ENCODE measurements around the gene ARVCF.

Gene ARVCF

GRCh38 chr22:20062043-20062765 is 45.6 kb upstream of the ARVCF start:
- no peak for TF ChIP-seq CTCF (conservative IDR thresholded peaks at IDR 0.05; ENCODE audit: low read length)
- no peak for DNase-seq (ENCODE audit: low read depth)

GRCh38 chr22:20061481-20061861 is 44.8 kb upstream of the ARVCF start:
- no peak for TF ChIP-seq CTCF (conservative IDR thresholded peaks at IDR 0.05; ENCODE audit: low read length)
- no peak overlapping the region for H3K4me3 ChIP-seq (ENCODE audit: low read length)
- DNase-seq (ENCODE audit: low read depth), result no peak

More at GRCh38 chr22:20062043-20062765, 45.6 kb upstream of the ARVCF start:
- H3K4me3 ChIP-seq (ENCODE audit: low read length), result no peak overlapping the region

GRCh38 chr22:20060700-20061480 is 44.3 kb upstream of the ARVCF start:
- H3K4me3 ChIP-seq (ENCODE audit: low read length), result no peak overlapping the region
- DNase-seq (ENCODE audit: low read depth), result no peak
- TF ChIP-seq CTCF (conservative IDR thresholded peaks at IDR 0.05; ENCODE audit: low read length), result no peak

GRCh38 chr22:20058989-20059770 is 42.6 kb upstream of the ARVCF start:
- no peak overlapping the region for H3K4me3 ChIP-seq (ENCODE audit: low read length)
- no peak for DNase-seq (ENCODE audit: low read depth)
- TF ChIP-seq CTCF (conservative IDR thresholded peaks at IDR 0.05; ENCODE audit: low read length), result no peak

GRCh38 chr22:20057596-20058268 is 41.1 kb upstream of the ARVCF start:
- no peak for TF ChIP-seq CTCF (conservative IDR thresholded peaks at IDR 0.05; ENCODE audit: low read length)
- no peak for DNase-seq (ENCODE audit: low read depth)
- H3K4me3 ChIP-seq (ENCODE audit: low read length), result no peak overlapping the region

GRCh38 chr22:20056696-20057386 is 40.2 kb upstream of the ARVCF start:
- DNase-seq (ENCODE audit: low read depth), result no peak
- no peak overlapping the region for H3K4me3 ChIP-seq (ENCODE audit: low read length)
- no peak for TF ChIP-seq CTCF (conservative IDR thresholded peaks at IDR 0.05; ENCODE audit: low read length)

All from AG10803 (cell line).